Activated naive CD4-positive, alpha-beta T cell treated with Interleukin-2 at 50 U/mL for 16 hours (primary cell): ENCODE data around the gene MDGA2.
"Not testable (repeated sequence)": the region's sequence is repeated elsewhere in the genome, so short reads cannot be mapped to it uniquely, and the experiment has no call there.

Experiments
- DNase-seq: peaks from one replicate; pipeline ENCODE4 v3.0.0-alpha.2; 2020

The MDGA2 gene

DNA sequence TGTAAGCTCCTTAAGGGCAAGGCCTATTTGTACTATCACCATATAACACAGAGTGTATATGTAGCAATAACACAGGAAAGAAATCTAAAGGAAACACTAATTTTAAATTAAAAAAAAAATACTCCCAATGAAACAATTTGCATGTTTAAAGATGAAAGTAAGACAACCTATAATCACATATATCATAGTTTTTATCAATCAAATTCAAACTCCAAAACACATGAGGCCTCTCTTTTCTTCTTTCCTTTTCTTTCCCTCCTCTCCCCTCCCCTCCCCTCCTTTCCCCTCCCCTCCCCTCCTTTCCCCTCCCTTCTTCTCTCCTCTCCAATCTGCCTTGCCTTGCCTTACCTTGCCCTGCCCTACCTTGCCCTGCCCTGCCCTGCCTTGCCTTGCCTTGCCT is 618.0 kb downstream of the MDGA2 start:
- no peak for DNase-seq

DNA sequence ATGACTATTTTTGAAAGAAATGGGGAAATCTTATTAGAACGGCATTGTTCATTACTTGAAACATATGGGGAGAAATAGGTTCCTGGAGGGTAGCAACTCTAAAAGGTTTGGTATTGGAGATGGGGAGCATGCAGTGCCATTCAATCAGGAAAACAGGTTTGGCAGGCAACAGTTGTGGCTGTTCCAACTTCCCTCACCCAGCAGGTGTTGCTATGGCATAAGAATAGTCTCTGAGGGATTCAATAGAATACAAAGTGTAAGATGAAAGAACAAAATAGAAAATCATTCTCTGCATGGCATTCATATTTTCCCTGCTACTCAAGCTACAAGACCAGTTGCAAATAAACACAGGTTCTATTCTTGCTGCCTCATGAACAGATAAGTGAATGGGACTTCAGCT is 630.6 kb downstream of the MDGA2 start:
- DNase-seq: no peak

DNA sequence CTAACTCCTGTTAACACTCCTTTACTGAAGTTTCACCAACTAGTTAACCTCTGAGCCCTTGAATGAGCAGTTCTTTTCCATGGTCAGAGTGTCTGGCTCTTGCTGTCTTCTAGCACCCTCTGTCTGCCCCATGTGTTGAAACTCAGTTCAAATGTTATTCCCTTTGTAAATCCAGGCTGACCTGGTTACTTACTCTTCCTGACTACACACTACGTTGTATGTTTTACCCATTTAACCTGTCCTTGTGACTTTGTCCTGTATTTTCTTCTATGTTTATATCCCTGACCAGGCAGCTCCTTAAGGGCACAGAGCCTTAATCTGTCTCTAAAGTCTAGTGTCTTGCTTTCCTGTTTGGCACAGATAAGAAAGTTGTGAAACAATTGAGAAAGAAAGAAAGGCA is 634.9 kb downstream of the MDGA2 start:
- DNase-seq: no peak

DNA sequence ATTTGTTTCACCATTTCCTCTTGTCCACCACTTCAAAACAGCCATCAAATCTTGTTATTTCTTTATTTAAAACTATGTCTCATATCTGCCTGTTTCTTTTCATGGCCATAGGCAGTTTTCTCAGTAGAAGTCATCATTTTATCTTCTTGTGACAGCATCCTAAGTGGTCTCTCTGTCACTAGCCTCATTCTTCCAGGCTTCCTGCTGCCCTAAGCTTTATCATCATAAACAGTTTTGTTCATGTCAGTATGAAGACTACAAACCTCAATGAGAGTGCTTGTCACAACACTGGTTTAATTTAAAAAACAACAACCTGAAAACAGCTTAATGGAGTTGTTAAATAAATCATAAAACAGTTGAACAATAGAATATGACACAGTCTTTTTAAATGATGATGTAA is 636.1 kb downstream of the MDGA2 start:
- no peak for DNase-seq

DNA sequence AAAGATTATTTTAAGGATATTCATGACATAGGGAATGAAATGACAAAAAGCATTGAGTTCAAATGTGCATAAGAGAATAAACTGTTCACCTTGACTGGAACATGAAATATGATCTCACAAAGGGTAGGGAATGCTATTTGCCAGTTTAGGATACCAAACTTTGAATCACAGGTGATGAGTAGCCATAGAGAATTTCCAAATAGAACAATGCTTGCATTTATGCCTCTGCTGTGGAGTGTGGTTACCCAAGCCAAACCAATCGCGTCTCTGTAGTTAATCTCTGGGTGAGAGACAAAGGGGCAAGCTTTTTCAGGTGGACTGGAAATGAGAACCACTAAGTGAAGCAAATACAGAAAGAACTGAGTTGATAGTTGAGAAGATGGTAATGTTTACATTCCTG is 652.7 kb downstream of the MDGA2 start:
- DNase-seq: no peak

DNA sequence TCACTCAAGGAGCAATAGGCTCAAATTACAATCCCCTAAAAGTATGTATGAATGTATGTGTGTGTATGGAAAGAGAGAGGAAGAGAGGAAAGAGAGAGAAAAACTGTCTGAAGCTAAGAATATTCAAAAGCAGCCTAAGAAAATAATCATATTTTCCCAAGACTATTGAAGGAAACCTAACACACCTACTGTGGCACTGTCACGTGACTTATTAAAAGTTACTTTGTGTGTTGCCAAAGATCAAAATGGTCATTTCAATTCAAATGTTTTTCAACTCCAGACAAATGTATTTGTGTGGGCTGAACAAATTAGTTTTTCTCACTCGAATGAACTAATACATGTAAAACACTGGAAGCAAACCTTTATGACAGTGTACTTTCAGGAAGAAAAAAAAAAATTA is 654.9 kb downstream of the MDGA2 start:
- DNase-seq: no peak

DNA sequence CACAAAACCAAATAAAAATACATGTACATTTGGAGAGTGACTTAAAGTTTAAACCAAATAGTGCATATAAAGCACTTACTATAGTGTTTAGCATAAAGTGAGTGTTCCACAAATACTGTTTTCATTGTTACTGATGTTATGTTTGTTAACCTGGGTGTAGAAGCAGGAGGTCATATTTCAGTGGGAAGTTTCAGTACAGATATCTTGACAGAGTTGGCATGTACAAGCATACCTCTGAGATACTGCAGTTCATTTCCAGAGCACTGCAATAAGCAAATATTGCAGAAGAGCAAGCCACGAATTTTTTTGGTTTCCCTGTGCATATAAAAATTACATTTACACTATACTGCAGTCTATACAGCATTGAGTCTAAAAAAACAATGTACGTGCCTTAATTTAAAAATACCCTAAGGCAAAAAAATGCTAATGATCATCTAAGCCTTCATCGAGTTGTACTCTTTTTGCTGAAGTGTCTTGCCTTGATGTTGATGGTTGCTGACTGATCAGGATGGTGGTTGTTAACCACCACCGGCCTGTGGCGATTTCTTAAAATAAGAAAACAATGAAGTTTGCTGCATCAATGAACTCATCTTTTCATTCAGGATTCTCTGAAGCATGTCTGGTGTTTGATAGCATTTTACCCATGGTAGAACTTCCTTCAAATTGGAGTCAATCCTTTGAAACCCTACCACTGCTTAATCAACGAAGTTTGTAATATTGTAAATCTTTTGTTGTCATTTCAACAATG is 662.7 kb downstream of the MDGA2 start:
- no peak for DNase-seq

DNA sequence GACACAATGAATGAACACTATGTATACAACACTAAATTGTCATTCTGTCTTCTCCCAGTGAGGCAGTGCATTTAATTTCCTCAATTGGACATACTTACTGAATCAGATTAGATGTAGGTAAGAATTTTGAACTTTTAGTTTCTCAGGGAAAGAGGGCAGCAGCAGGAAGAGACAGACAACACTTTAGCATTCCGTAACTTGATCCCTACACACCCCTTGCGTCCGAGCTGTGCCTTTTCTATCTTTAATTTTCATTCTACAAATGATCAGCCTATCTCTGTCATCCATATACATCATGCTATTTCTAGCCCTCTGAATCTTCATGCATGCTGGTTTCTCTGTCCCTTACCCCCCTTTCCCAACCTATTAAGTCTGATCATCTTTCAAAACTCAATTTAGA is 665.8 kb downstream of the MDGA2 start:
- no peak for DNase-seq

DNA sequence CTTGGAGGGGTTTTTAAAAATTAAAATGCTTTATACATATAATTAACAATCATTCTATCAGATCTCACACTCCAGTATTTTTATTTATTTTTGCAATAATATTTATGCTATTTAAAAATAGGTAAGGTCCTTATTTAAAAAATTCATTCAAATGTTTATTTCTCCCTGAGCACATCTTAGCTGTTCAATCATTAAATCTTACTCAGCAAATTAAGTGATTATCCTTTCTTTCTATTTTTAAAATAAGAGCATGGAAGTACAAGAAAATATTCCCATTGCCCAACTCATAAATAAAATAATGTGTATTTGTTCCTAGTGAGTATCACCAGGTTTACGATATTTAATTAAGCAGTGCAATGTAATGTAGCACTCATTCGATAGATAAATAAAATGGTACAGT is 666.7 kb downstream of the MDGA2 start:
- DNase-seq: no peak

DNA sequence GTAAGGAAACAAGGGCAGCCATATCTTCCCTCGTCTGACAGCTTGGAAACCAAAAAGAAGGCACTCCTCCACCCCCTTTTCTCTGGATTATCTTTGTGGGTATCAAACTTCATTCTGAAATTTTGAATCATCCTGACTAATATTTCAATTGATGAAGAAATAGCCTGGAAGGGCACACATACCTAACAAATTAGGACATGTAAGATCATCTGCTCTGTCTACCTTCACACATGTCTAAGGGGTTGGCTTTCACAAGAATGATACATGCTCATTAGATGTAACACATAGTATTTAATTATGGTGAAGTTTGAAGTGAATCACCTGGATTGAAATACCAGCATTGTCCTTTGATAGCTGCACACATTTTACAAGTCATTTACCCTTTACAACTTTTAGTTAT is 675.7 kb downstream of the MDGA2 start:
- no peak for DNase-seq

DNA sequence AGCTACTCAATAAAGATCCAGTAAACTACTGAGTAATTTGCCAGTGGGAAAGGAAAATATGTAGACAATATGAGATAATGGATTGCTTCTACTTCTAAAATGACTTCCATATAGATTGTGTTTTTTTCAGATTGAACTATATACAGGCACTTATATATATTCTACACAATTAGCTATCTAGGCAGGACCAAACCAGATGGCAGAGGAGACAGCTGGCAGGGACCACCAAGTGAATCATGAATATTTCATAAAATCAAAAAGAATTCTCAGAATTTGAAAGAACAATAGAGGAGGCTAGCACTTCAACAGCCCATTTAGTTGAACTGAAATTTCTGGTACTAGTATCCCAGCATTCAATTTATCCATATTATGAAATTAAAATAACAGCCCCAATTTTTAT is 685.8 kb downstream of the MDGA2 start:
- DNase-seq: no peak

DNA sequence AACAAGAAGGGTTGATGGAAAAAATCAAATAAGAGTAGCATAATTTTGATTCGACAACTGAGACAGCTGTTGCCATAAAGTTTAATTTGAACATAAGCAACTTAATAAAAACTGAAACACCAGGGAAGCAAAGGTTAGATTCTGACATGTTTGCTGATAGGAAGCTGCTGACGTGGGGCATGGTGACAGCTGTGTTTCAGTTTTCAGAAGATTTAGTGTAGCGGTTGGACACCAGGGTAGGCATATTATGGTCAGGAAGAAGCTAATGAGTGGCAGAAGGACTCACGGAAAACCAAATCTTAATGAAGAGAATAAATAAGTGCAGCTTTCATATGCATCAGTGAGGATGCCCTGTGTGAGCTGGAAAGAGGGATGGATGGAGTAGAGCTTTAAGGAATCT is 687.1 kb downstream of the MDGA2 start:
- DNase-seq: no peak

DNA sequence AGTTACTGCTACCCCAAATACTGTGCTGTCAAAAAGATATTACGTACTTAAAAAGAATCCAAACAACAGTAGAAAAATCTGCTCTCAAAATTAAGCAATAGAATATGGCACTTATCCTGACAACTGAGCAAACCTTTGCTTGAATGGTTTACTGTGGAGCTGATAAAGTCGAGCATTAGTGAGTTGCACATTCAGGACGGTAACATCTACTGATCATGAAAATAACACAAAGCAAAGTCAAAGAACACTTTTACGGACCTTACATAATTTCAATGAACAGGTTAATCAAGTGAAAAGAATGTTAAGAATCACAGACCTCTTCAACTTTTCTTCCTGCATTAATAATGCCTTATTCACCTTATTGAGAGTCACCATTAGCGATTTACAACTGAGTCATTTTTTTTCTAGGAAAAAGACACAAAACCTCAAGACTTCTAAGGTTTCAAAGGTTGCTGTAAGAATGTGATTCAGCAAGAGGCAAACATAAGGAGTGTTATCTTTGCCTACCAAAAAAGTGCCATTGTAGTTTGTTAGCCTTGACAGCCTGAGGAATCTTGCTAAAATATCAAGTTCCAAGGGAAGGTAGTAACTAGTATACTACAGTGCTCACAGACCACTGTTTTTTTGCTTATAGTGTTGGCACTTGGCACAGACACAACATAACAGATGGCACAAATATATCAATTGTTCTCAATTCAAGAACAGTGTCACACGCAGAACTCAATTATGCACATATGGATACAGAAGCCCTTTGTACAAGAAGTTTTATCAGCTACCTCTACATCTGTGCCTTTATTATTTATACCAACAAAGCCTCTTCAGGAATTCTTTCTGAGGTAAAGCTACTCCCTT is 689.6 kb downstream of the MDGA2 start:
- DNase-seq: no peak

DNA sequence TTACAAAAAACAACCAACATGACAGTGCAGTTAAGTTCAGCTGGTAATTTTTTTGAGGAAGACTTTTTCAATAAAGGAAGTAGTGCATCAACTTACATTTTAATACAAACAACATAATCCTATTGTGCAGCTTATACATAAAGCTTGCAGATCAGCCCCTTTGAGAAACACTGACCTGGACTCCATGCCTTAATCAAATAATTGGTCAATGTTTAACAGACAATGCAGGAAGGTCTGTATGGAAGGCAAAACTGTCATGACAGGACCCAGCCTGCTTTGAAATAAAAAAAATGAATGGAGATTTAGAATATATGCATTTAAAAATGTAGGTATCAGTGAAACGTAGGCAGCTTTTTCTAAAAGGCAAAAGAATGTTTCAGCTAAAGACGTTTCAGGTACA is 702.1 kb downstream of the MDGA2 start:
- DNase-seq: no peak

DNA sequence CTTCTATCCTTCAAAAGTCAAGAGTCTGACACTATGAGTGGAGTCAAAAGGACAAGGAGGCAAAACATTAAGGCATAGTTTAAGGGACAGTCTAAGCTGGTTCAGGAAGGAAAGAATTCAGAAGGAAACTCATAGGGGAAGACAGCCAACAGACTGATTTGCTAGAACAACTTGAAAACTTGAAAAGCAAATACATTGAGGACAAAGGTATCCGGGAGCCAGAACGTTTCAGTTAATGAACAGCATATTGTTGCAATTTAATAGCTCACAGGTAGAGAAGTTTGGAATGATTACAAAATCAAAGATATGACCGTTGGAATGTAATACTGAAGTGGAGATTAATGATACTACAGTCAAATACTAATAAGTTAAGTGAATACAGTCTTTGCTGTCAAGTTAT is 711.0 kb downstream of the MDGA2 start:
- no peak for DNase-seq

DNA sequence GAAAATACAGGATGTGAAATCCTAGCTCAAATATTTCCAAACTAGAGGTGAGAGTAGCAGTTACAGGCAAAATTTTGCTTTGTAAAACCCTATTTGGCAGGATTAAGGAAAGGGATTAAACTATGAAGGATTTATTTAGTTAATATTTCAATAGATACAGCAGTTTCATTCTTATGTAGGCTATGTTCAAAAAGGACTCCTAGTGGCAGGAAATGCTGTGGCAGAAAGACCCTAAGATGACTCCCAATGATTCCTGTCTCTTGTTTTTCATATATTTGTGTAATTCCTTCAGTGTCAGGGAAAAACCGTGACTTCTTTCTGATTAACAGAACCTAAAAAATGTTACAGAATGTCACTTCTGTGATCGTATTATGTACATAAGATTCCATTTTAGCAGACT is 724.3 kb downstream of the MDGA2 start:
- DNase-seq: no peak

DNA sequence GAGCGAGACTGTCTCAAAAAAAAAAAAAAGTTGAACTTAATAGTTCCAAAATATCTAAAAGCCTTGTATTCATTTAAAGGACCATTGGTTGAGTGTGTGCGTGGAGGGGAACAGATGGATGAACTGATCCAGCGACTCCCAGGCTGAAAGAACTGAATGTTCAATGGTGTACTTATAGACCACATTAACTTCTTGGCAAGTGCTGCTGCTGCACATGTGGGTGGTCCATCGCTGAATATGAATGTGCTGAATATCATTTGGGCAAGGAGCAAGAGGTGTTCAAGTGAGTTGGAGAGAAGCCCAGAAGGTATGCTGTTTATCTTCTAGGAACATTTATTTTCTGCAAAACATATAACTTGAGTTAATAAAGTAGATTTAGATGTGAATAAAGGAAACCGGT is 734.8 kb downstream of the MDGA2 start:
- DNase-seq: no peak

DNA sequence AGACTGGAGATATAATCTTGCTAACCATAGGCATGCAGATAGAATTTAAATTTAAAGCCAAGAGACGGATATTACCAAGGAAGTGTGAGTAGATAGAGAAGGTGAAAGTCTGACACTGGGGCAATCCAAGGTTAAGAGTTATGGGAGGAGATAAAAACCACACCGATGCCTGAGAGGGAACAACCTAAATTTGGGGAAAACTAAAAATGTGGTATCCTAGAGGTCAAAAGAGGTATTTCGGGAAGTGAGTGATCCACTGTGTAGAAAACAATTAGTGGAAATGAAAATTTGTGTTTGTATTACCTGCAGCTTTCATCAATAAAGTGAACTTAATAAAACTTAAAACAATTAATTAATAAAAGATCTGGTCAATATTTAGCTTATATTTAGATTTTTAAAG is 754.9 kb downstream of the MDGA2 start:
- no peak for DNase-seq

DNA sequence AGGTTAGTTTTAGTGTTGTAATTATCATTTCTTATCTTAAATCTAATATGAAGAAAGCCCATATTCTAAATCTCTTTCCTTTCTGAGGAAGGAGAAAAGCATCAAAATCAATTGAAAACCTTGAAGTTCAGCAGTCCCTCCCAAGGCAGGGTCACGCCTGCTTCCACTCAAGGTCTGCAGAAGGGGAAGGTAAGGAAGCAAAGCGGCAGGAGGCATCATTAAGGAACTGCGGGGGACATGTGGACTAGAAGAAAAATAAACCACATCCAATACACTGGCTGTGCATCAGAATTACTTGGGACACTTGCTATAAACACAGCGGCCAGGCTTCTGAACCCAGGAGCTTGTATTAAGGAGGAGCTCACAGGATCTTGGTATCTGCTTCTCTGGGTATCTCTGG is 759.9 kb downstream of the MDGA2 start:
- DNase-seq: not testable (repeated sequence)

DNA sequence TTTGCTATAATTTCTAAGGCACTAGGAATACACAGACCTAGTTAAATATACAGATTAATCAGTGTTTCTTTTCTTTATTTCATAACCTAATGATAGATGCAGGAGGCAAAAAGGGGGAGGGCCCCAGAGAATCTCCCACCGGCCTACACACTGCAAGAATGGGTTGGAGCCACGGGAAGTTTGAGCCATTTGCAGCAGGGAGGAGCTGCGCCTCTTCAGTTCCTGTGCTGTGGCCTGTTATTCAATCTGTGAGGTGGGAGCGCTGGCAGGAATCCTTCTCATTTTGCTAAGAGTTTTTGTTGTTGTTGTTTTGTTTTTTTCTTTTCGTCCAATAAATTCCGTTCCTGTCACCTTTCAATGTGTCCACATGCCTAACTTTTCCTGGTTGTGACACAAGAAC is 772.6 kb downstream of the MDGA2 start:
- no peak for DNase-seq

DNA sequence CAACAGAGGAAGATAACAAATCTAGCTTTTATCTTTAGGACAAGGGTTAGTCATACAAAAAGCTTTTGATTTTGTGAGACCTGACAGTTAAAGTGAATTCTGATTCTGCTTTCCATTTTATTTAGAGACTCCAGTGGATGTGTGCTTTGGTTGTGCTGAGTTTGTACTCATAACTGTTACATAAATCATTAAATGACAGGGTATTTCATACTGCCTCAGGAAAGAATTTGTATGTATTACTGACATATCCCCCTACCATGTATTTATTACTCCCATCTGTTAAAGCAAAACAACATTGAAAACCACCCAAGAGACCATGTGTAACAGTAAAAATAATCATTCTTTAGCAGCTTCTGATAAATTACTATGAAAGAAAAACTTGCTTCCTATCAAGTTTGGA is 780.9 kb downstream of the MDGA2 start:
- DNase-seq: no peak

DNA sequence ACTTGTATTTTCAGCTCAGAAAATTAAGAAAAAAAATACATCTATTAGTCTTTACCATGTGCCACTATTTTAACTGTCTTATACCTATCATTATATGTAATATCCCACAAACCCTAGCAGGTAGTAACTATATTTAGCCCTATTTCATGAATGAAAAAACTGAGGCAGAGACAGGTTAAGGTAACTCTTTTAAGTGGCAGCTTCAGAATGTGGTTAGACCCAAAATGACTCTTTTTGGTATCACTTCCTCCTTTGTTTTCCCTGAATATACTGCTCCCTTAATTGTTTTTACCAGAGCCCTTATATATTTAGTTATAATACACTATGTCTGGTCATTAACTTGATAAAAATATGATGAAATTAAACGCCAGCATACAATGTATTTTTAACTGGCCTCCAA is 788.3 kb downstream of the MDGA2 start:
- DNase-seq: no peak

DNA sequence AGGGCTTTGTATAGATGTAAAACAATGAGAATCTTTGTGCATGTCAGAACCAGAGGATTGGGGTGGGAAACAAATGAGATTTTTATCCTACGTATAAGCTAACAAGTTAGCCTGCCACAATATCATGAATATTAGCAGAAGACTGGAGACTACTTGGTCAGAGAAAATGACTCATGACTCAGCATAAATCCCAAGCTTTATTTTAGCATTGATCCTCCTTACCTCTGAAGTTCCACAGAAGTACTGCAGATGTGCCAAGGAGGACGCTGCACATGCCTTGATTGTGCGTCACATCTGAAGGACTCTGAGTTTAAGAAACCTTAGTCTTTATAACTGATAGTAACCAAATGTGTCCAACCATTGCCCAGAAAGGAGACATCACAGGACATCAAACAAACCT is 789.8 kb downstream of the MDGA2 start:
- DNase-seq: no peak

DNA sequence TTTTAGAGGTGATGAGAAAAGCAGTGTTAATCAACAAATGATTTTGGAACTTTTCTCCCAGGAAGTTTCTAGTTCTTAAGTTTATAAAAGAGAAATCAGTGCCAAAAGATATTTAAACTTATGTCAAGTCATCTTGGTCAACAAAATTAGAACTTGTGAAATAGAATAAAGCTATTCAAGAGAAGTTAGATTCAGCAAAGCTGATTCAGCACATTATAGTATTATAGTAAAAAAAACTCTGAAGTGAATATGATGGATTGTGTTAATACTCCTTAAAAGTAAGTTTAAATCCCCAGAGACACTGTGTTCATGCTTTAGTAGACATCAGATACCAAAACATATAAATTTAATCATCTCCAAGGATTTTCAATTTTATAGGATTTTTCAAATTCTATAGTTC is 813.7 kb downstream of the MDGA2 start:
- no peak for DNase-seq
